ENCODE data around the gene CLEC17A.
"Not testable (repeated sequence)": the region's sequence is repeated elsewhere in the genome, so short reads cannot be mapped to it uniquely, and the experiment has no call there.

CLEC17A gene

GRCh38 chr19:14559916-14560775 lies 22.7 kb upstream of the CLEC17A start:
- no peak for DNase-seq (ENCODE audit: low read depth, low spot score)

- DNase-seq (ENCODE audit: low read depth, low spot score) = no peak
These were observed 22.1 kb upstream of the CLEC17A start for GRCh38 chr19:14560776-14561108.

- no peak for DNase-seq (ENCODE audit: low read depth, low spot score)
These were observed 21.6 kb upstream of the CLEC17A start for GRCh38 chr19:14561249-14561648.

- DNase-seq (ENCODE audit: low read depth, low spot score) = no peak
These were observed 21.0 kb upstream of the CLEC17A start for GRCh38 chr19:14561847-14562351.

GRCh38 chr19:14562660-14563589 lies 20.0 kb upstream of the CLEC17A start:
- DNase-seq (ENCODE audit: low read depth, low spot score) = no peak

GRCh38 chr19:14563590-14563926 lies 19.3 kb upstream of the CLEC17A start:
- DNase-seq (ENCODE audit: low read depth, low spot score) = no peak

- no peak for DNase-seq (ENCODE audit: low read depth, low spot score)
These were observed 18.8 kb upstream of the CLEC17A start for GRCh38 chr19:14563989-14564651.

GRCh38 chr19:14564652-14565297 lies 18.1 kb upstream of the CLEC17A start:
- not testable (repeated sequence) for DNase-seq (ENCODE audit: low read depth, low spot score)

GRCh38 chr19:14565298-14565679 lies 17.6 kb upstream of the CLEC17A start:
- no peak for DNase-seq (ENCODE audit: low read depth, low spot score)

- no peak for DNase-seq (ENCODE audit: low read depth, low spot score)
These were observed 16.8 kb upstream of the CLEC17A start for GRCh38 chr19:14565765-14566711.

GRCh38 chr19:14566712-14567077 lies 16.2 kb upstream of the CLEC17A start:
- DNase-seq (ENCODE audit: low read depth, low spot score) = no peak

GRCh38 chr19:14567079-14567478 lies 15.8 kb upstream of the CLEC17A start:
- DNase-seq (ENCODE audit: low read depth, low spot score) = no peak

GRCh38 chr19:14570864-14571527 lies 11.9 kb upstream of the CLEC17A start:
- no peak for DNase-seq (ENCODE audit: low read depth, low spot score)

- peak; percentile 65 for DNase-seq (ENCODE audit: low read depth, low spot score)
These were observed 11.0 kb upstream of the CLEC17A start, which contains the start of gene NDUFB7 for GRCh38 chr19:14571695-14572490. Gene NDUFB7 (minus strand): TSS chr19:14572066. CDS start chr19:14572000, 66 bp downstream.

- DNase-seq (ENCODE audit: low read depth, low spot score) = no peak
These were observed 7.4 kb upstream of the CLEC17A start for GRCh38 chr19:14575428-14575980.

- DNase-seq (ENCODE audit: low read depth, low spot score) = no peak
These were observed 6.5 kb upstream of the CLEC17A start for GRCh38 chr19:14576363-14576762.

GRCh38 chr19:14577264-14577663 lies 5.6 kb upstream of the CLEC17A start:
- no peak for DNase-seq (ENCODE audit: low read depth, low spot score)

GRCh38 chr19:14577885-14578427 lies 4.9 kb upstream of the CLEC17A start:
- no peak for DNase-seq (ENCODE audit: low read depth, low spot score)
